HG02763 (cell line): ENCODE results near the gene TULP4.
A peak's percentile ranks its signal among the peaks of the same experiment; 100 is the strongest.
"Not testable (repeated sequence)": the region's sequence is repeated elsewhere in the genome, so short reads cannot be mapped to it uniquely, and the experiment has no call there.

Source experiments
- ATAC-seq: cut with Tn5 transposase; IDR thresholded peaks from one replicate; pipeline ENCODE4 v1.9.1; 2021; ENCODE audit warnings: mild to moderate bottlenecking, moderate library complexity; ENCODE audit not compliant: unreplicated experiment

Gene TULP4

GRCh38 chr6:158327211-158327610 is 14.9 kb downstream of the TULP4 start:
- no peak for ATAC-seq

- ATAC-seq = no peak
These were observed 16.7 kb downstream of the TULP4 start for GRCh38 chr6:158328952-158329351.

- ATAC-seq = no peak
These were observed 17.3 kb downstream of the TULP4 start for GRCh38 chr6:158329531-158329930.

DNA sequence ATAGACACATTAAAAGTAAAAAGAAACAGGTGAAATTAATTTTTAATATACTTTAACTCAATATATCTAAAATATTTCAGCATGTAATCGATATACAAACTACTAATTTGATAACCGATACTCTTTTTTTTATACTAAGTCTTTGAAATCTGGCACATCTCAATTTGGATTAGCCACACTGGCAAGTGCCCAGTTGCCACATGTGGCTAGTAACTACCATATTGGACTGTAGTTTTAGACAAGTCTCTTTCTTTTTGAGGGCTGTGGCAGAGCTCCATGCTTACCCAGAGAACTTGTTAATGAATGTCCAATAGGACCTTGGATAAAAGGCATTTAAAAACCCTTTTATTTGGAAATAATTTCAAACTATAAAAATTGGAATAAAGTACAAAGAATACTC is 17.8 kb downstream of the TULP4 start:
- ATAC-seq = no peak

- no peak for ATAC-seq
These were observed 20.0 kb downstream of the TULP4 start for GRCh38 chr6:158332237-158332636.

- no peak for ATAC-seq
These were observed 20.8 kb downstream of the TULP4 start for GRCh38 chr6:158333094-158333493.

DNA sequence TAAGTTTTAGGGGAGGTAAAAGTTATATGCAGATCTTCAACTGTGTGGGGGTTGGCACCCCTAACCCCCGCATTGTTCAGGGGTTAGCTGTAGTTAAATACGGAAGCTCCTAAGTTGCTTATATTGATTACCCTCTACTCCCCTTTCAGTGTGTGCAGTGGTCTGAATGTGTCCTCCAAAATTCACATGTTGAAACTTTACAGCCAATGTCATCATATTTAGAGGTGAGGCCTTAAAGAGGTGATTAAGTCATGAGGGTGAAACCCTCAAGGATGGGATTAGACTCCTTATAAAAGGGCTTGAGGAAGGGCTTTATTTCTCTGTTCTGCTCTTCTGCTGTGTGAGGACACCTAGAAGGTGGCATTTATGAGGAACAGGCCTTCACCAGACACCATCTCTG is 22.3 kb downstream of the TULP4 start:
- ATAC-seq = no peak

- ATAC-seq = no peak
These were observed 25.1 kb downstream of the TULP4 start for GRCh38 chr6:158337332-158337731.

- no peak for ATAC-seq
These were observed 26.2 kb downstream of the TULP4 start for GRCh38 chr6:158338311-158339112.

DNA sequence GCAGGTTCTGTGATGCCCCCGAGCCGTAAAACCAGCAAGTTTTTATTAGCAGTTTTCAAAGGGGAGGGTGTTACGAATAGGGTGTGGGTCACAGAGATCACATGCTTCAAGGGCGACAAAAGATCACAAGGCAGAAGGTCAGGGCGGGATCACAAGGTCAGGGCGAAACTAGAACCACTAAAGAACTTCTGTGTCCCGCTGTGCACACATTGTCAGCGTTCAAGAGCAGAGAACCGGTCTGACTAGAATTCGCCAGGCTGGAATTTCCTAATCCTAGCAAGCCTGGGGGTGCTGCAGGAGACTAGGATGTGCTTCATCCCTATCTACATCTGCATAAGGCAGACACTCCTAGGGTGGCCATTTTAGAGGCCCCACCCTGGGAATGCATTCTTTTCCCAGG is 26.9 kb downstream of the TULP4 start:
- not testable (repeated sequence) for ATAC-seq

- ATAC-seq = no peak
These were observed 28.0 kb downstream of the TULP4 start for GRCh38 chr6:158340252-158340651.

DNA sequence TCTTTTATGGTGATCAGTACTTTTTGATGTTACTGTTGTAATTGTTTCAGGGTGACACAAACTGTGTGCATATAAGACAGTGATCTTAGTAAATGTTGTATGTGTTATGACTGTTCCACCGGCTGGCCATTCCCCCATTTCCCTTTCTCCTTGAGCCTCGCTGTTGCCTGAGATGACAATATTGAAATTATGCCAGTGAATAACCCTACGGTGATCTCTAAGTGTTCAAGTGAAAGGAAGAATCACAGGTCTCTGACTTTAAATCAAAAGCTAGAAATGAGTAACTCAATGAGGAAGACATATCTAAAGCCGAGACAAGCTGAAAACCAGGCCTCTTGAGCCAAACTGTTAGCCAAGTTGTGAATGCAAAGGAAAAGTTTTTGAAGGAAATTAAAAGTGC is 32.3 kb downstream of the TULP4 start:
- no peak for ATAC-seq

DNA sequence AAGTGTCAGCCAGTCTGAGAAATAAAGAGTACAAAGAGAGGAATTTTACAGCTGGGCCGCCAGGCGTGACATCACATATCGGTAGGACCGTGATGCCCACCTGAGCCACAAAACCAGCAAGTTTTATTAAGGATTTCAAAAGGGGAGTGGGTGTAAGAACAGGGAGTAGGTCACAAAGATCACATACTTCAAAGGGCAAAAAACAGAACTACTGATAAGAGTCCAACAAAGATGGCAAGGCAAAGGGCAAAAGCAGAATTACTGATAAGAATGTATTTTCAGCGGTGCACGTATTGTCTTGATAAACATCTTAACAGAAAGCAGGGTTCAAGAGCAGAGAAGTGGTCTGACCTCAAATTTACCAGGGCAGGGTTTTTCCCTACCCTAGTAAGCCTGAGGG is 33.2 kb downstream of the TULP4 start:
- ATAC-seq = not testable (repeated sequence)

DNA sequence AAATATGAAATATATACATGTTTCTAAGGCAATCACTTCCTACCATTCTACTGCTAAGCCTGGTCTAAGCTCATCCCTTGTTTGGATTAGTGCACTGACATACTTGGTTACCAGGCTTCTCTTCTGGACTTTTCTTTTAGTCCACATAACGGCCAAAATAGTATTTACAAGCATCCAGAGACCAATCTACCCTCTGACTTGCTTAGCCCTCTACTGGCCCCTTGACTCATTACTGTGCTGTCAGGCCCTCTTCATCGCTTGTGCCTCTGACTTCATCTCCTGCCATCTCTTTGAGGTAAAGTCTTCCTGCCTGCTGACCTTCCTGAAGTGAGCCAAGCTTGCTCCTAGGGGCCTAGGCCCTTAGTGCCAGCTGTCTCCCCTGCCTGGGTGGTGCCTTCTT is 35.1 kb downstream of the TULP4 start:
- ATAC-seq = no peak

DNA sequence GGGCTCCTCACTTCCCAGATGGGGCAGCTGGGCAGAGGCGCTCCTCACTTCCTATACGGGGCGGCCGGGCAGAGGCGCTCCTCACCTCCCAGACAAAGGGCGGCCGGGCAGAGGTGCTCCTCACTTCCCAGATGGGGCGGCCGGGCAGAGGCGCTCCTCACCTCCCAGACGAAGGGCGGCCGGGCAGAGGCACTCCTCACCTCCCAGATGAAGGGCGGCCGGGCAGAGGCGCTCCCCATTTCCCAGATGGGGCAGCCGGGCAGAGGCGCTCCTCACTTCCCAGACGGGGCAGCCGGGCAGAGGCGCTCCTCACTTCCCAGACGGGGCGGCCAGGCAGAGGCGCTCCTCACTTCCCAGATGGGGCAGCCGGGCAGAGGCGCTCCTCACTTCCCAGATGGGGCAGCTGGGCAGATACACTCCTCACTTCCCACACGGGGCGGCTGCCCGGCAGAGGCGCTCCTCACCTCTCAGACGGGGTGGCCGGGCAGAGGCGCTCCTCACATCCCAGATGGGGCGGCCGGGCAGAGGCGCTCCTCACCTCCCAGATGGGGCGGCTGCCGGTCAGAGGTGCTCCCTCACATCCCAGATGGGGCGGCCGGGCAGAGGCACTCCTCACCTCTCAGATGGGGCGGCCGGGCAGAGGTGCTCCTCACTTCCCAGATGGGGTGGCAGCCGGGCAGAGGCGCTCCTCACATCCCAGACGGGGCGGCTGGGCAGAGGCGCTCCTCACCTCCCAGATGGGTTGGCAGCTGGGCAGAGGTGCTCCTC is 36.7 kb downstream of the TULP4 start:
- not testable (repeated sequence) for ATAC-seq

DNA sequence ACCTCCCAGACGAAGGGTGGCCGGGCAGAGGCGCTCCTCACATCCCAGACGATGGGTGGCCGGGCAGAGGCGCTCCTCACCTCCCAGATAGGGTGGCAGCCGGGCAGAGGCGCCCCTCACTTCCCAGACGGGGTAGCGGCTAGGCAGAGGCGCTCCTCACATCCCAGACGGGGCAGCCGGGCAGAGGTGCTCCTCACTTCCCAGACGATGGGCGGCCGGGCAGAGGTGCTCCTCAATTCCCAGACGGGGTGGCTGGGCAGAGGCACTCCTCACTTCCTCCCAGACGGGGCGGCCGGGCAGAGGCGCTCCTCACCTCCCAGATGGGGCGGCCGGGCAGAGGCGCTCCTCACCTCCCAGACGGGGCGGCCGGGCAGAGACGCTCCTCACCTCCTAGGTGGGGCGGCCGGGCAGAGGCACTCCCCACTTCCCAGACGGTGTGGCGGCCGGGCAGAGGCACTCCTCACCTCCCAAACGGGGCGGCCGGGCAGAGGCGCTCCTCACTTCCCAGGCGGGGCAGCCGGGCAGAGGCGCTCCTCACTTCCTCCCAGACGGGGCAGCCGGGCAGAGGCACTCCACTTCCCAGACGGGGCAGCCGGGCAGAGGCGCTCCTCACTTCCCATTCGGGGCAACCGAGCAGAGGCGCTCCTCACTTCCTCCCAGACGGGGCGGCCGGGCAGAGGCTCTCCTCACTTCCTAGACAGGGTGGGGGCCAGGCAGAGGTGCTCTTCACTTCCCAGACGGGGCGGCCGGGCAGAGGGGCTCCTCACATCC is 37.4 kb downstream of the TULP4 start:
- ATAC-seq = not testable (repeated sequence)

- ATAC-seq = not testable (repeated sequence)
These were observed 38.5 kb downstream of the TULP4 start for GRCh38 chr6:158350731-158351130.

DNA sequence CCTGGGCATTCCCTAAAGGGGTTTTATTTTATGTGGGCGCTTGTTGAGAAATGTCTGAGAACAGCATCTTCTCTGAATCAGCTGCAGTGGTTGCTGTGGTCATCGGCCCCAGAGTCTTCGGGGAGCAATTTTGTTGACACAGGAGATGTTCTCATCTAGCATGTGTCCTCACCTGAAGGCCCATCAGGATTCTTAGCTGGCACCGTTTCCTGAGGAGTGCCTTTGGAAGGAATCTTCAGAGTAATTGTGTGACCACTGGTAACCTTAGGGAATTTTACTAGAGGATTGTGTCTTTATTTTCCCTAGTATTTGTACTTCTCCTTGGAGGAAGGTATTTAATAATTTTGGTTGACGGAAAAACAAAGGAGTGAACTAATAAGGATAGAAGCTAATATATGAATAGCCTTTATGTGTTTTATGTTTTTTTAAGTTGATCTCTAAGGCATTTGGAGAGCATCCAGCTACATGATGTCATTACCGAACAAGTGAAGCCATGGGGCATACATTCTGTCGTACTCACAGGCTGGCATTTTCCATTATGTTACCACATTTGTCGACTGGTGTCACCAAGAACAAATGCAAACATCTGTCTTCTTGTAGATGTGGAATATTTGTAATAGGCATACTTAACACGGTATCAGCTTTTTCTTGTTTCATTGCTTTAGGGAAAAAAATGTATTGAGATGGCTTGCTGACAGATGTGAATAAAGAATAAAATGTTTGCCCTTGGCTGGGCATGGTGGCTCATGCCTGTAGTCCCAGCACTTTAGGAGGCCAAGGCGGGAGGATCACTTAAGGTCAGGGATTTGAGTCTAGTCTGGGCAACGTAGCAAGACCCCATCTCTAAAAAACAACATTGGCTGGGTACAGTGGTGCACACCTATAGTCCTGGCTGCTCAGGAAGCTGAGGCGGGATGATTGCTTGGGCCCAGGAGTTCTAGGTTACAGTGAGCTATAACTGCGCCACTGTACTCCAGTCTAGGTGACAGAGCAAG is 41.9 kb downstream of the TULP4 start:
- no peak for ATAC-seq

DNA sequence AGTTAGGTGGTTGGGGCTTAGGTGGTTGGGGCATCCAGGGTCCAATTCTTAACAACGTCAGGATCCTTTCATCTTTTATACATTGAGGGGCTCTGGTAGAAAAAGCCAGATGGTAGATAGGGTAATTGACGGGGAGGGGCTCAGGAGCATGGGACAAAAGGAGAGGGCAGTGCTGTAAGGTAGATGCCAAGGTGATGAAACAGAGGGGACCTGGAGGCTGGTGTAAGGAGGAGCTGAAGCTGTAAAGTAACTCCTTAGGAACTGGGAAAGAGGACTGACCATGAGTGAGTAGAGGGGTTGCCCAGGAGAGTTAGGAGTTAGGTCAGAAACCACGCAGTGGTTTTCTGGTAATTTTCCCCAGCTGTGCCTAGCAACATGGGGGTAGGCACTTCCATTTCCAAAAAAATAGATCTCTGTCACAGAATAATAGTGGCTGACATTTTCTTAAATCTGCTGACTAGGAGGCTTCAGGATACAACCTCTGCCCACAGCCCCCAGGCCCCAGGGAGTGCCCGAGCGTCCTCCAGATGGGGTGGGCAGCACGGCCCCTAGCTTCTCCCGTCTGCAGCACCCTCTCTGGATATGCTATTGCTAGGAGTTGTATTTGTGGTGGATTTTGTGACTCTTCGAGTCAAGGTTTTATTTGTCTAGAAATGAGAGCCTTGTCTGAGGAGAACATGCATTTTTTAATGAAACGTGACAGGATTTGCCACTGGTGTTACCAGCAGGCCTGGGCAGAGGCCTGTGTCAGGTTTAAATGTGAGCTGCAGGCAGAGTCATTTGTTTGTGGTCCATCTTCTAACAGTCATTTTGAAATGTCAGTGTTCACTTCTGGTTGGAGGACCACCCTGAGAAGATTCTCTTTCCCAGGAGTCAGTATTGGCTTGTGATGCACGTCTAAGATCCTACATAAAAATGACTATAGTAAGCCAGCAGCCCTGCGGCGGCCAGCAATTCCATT is 44.6 kb downstream of the TULP4 start:
- peak; percentile 24 for ATAC-seq
